ENCODE data around the gene INHBC.

DNA sequence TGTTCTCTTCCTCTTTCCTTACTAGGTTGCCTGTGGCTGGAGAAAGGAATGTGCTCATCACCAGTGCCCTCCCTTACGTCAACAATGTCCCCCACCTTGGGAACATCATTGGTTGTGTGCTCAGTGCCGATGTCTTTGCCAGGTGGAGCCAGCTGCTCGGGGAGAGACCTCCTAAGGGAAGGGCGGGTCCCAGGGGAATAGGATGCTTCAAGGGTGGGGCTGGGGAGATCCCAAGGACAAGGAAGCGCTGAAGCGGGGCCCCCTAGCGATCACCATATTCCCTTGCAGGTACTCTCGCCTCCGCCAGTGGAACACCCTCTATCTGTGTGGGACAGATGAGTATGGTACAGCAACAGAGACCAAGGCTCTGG, 63.5 kb downstream of the INHBC start:
- TF ChIP-seq, protein P1, sequence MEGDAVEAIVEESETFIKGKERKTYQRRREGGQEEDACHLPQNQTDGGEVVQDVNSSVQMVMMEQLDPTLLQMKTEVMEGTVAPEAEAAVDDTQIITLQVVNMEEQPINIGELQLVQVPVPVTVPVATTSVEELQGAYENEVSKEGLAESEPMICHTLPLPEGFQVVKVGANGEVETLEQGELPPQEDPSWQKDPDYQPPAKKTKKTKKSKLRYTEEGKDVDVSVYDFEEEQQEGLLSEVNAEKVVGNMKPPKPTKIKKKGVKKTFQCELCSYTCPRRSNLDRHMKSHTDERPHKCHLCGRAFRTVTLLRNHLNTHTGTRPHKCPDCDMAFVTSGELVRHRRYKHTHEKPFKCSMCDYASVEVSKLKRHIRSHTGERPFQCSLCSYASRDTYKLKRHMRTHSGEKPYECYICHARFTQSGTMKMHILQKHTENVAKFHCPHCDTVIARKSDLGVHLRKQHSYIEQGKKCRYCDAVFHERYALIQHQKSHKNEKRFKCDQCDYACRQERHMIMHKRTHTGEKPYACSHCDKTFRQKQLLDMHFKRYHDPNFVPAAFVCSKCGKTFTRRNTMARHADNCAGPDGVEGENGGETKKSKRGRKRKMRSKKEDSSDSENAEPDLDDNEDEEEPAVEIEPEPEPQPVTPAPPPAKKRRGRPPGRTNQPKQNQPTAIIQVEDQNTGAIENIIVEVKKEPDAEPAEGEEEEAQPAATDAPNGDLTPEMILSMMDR (conservative IDR thresholded peaks at IDR 0.05; ENCODE audit: low read length): no peak
- TF ChIP-seq EZH2phosphoT487 (IDR thresholded peaks at IDR 0.05; ENCODE audit: borderline replicate concordance, low read depth, low read length): no peak

Measured in OCI-LY7 (cell line).